ENCODE measurements around the gene LIPT1.

- TF ChIP-seq CTCF (conservative IDR thresholded peaks at IDR 0.05; ENCODE audit: low read depth, low read length) (no peak), RFX5 (IDR thresholded peaks at IDR 0.05; ENCODE audit: low read depth, low read length) (no peak), POLR2A (IDR thresholded peaks at IDR 0.05; ENCODE audit: low read depth, low read length) (no peak), RAD21 (IDR thresholded peaks at IDR 0.05; ENCODE audit: low read length) (no peak), CEBPB (IDR thresholded peaks at IDR 0.05; ENCODE audit: low read depth, low read length) (no peak), BHLHE40 (IDR thresholded peaks at IDR 0.05; ENCODE audit: low read depth, low read length) (no peak), SMC3 (IDR thresholded peaks at IDR 0.05; ENCODE audit: low read depth, low read length) (no peak), CHD1 (IDR thresholded peaks at IDR 0.05; ENCODE audit: low read depth, low read length) (no peak)
- TF ChIP-seq, protein P1, sequence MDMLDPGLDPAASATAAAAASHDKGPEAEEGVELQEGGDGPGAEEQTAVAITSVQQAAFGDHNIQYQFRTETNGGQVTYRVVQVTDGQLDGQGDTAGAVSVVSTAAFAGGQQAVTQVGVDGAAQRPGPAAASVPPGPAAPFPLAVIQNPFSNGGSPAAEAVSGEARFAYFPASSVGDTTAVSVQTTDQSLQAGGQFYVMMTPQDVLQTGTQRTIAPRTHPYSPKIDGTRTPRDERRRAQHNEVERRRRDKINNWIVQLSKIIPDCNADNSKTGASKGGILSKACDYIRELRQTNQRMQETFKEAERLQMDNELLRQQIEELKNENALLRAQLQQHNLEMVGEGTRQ (IDR thresholded peaks at IDR 0.05; ENCODE audit: low read depth, low read length), result no peak
These were observed 4.8 kb downstream of the LIPT1 start for GRCh38 chr2:99159594-99159993.

Measured in IMR-90 (cell line).